H1 (cell line): ENCODE measurements around the gene RBM20. TPM values are rescaled to one million over a fixed set of nuclear protein-coding genes. Genes with fewer than 3 reads are reported as not detected.

ENCODE experiments used
- CTCF ChIA-PET: fragments of 300-600 bp; sonication (Branson Sonifier 250); formaldehyde crosslinking; loops from one replicate; lab custom pipeline; 2021; ENCODE audit not compliant: partially characterized antibody; lab: Charles Lee
- POLR2A ChIA-PET: fragments of 300-600 bp; sonication (Branson Sonifier 250); formaldehyde crosslinking; loops from one replicate; lab custom pipeline; 2021; ENCODE audit warnings: inconsistent platforms; ENCODE audit not compliant: partially characterized antibody; lab: Charles Lee
- DNase-seq, 2 experiments: peaks; one replicate each; pipeline versions ENCODE4 v3.0.0 to v3.0.0-alpha.2; 2010 to 2022; ENCODE audit warnings: low spot score in 2 of 2, low read depth in 1 of 2, mixed read lengths in 1 of 2
- FAIRE-seq: peaks from 2 replicates; lab custom pipeline; 2011; peaks lifted over from hg19 to GRCh38; lab: Jason Lieb, UNC
- H2AFZ ChIP-seq: 2 replicates; pipeline ENCODE4 v1.8.1; 2012; ENCODE audit warnings: low read length, inconsistent platforms
- H2AK5ac ChIP-seq: 2 replicates; pipeline ENCODE4 v1.6.1; 2013; ENCODE audit warnings: low read depth, low read length
- H2BK120ac ChIP-seq: replicated peaks from 2 replicates; pipeline ENCODE3; 2013; ENCODE audit warnings: low read depth, low read length, inconsistent platforms
- H2BK12ac ChIP-seq: 2 replicates; pipeline ENCODE4 v1.6.1; 2013; ENCODE audit warnings: low read depth, low read length
- H2BK15ac ChIP-seq: 2 replicates; pipeline ENCODE4 v1.6.1; 2013; ENCODE audit warnings: low read length
- H2BK20ac ChIP-seq: 2 replicates; pipeline ENCODE4 v1.6.1; 2013; ENCODE audit warnings: low read length
- H2BK5ac ChIP-seq: 2 replicates; pipeline ENCODE4 v1.6.1; 2013; ENCODE audit warnings: low read depth, low read length
- H3K14ac ChIP-seq: 2 replicates; pipeline ENCODE4 v1.6.1; 2013; ENCODE audit warnings: inconsistent platforms; ENCODE audit not compliant: insufficient read length
- H3K18ac ChIP-seq: 2 replicates; pipeline ENCODE4 v1.6.1; 2013; ENCODE audit warnings: low read length; ENCODE audit errors: extremely low read depth
- H3K23ac ChIP-seq: 2 replicates; pipeline ENCODE4 v1.6.1; 2013; ENCODE audit warnings: inconsistent platforms; ENCODE audit not compliant: insufficient read length
- H3K23me2 ChIP-seq: 2 replicates; pipeline ENCODE4 v1.6.1; 2013; ENCODE audit warnings: low read depth, low read length
- H3K27ac ChIP-seq: 2 replicates; pipeline ENCODE4 v1.6.1; 2011; ENCODE audit warnings: low read depth, low read length, inconsistent platforms
- H3K27me3 ChIP-seq, 4 experiments: replicated peaks in 1 of 4; 1 replicate in 1 of 4; 2 replicates in 3 of 4; pipeline versions ENCODE4 v1.6.1 to v1.8.1; 2011 to 2013; ENCODE audit warnings: low read length in 3 of 4, mild to moderate bottlenecking in 3 of 4, inconsistent platforms in 2 of 4, mixed read lengths in 2 of 4, moderate library complexity in 1 of 4; ENCODE audit not compliant: control insufficient read depth in 3 of 4, insufficient read depth in 3 of 4; ENCODE audit errors: extremely low read depth in 1 of 4
- H3K36me3 ChIP-seq, 4 experiments: 2 replicates each; pipeline versions ENCODE4 v1.6.1 to v1.8.1; 2011 to 2013; ENCODE audit warnings: mild to moderate bottlenecking in 4 of 4, low read length in 3 of 4, moderate library complexity in 2 of 4, control low read depth in 1 of 4, inconsistent platforms in 1 of 4; ENCODE audit not compliant: insufficient read depth in 4 of 4, control insufficient read depth in 2 of 4
- H3K4ac ChIP-seq: replicated peaks from 2 replicates; pipeline ENCODE3; 2013; ENCODE audit warnings: low read length, low read depth, mixed read lengths, inconsistent platforms; ENCODE audit not compliant: insufficient read length
- H3K4me1 ChIP-seq, 4 experiments: replicated peaks in 1 of 4; 1 replicate in 1 of 4; 2 replicates in 3 of 4; pipeline versions ENCODE4 v1.6.1 to v1.8.1; 2011 to 2013; ENCODE audit warnings: low read length in 3 of 4, inconsistent platforms in 2 of 4, mixed read lengths in 1 of 4; ENCODE audit not compliant: insufficient read depth in 4 of 4, control insufficient read depth in 3 of 4
- H3K4me2 ChIP-seq, 2 experiments: 2 replicates each; pipeline versions ENCODE4 v1.6.1 to v1.8.1; 2011 to 2013; ENCODE audit warnings: low read depth in 2 of 2, low read length in 2 of 2, control low read depth in 1 of 2, inconsistent platforms in 1 of 2, mild to moderate bottlenecking in 1 of 2; ENCODE audit not compliant: insufficient read depth in 1 of 2
- H3K4me3 ChIP-seq, 4 experiments: fragments of 200-600, 300-600 bp in 1 of 4; sonication (generic), shearing (Covaris generic), sonication (Bioruptor Twin) in 1 of 4; 2 replicates each; pipeline versions ENCODE4 v1.5.1 to v1.8.1; 2011 to 2016; ENCODE audit warnings: low read length in 4 of 4, low read depth in 3 of 4, control low read depth in 2 of 4, inconsistent platforms in 2 of 4, mild to moderate bottlenecking in 2 of 4, mixed read lengths in 1 of 4, moderate library complexity in 1 of 4; ENCODE audit not compliant: insufficient read depth in 2 of 4; ENCODE audit errors: extremely low read depth in 1 of 4
- H3K56ac ChIP-seq: replicated peaks from 2 replicates; pipeline ENCODE3; 2013; ENCODE audit warnings: low read depth, mild to moderate bottlenecking, mixed read lengths, low read length, inconsistent platforms; ENCODE audit not compliant: insufficient read length
- H3K79me1 ChIP-seq: 2 replicates; pipeline ENCODE4 v1.6.1; 2013; ENCODE audit warnings: low read depth, low read length, control low read depth
- H3K79me2 ChIP-seq, 2 experiments: 2 replicates each; pipeline versions ENCODE4 v1.6.1 to v1.8.1; 2012 to 2013; ENCODE audit warnings: low read length in 2 of 2, mild to moderate bottlenecking in 2 of 2, inconsistent platforms in 1 of 2; ENCODE audit not compliant: insufficient read depth in 2 of 2, control insufficient read depth in 1 of 2
- H3K9ac ChIP-seq, 4 experiments: replicated peaks in 1 of 4; 1 replicate in 1 of 4; 2 replicates in 3 of 4; pipeline versions ENCODE4 v1.6.1 to v1.8.1; 2011 to 2013; ENCODE audit warnings: low read depth in 3 of 4, low read length in 3 of 4, control low read depth in 2 of 4, mild to moderate bottlenecking in 2 of 4, moderate library complexity in 2 of 4, inconsistent platforms in 1 of 4; ENCODE audit errors: extremely low read depth in 1 of 4
- H3K9me3 ChIP-seq, 2 experiments: 2 replicates each; pipeline versions ENCODE4 v1.6.1 to v1.8.1; 2012 to 2013; ENCODE audit warnings: mild to moderate bottlenecking in 2 of 2, moderate library complexity in 2 of 2, control low read depth in 1 of 2, inconsistent platforms in 1 of 2, low read depth in 1 of 2, low read length in 1 of 2, mixed read lengths in 1 of 2; ENCODE audit not compliant: insufficient read depth in 2 of 2
- H4K20me1 ChIP-seq, 2 experiments: replicated peaks in 1 of 2; 2 replicates each; pipeline versions ENCODE3 to v1.8.1; 2011 to 2013; ENCODE audit warnings: inconsistent platforms in 2 of 2, low read length in 2 of 2, mild to moderate bottlenecking in 1 of 2; ENCODE audit not compliant: insufficient read depth in 2 of 2, control insufficient read depth in 1 of 2
- H4K5ac ChIP-seq: 2 replicates; pipeline ENCODE4 v1.6.1; 2013; ENCODE audit warnings: low read length, low read depth, mixed read lengths, inconsistent platforms; ENCODE audit not compliant: insufficient read length
- H4K8ac ChIP-seq: 2 replicates; pipeline ENCODE4 v1.8.0; 2013; ENCODE audit warnings: mild to moderate bottlenecking, moderate library complexity, low read length, inconsistent platforms; ENCODE audit not compliant: insufficient read depth; ENCODE audit errors: extremely low read depth
- H4K91ac ChIP-seq: replicated peaks from 2 replicates; pipeline ENCODE3; 2013; ENCODE audit warnings: low read length, mixed read lengths, inconsistent platforms; ENCODE audit not compliant: insufficient read length
- KDM5A ChIP-seq: fragments of 200-600 bp; IDR thresholded peaks from 2 replicates; pipeline ENCODE4 v1.7.1; 2012; ENCODE audit warnings: mild to moderate bottlenecking, low read length, inconsistent platforms, mixed read lengths
- MAFK ChIP-seq: IDR thresholded peaks from 2 replicates; pipeline ENCODE4 v1.6.1; 2012; ENCODE audit warnings: low read depth, mild to moderate bottlenecking, improper control_type of control experiment, low read length
- WGBS, 2 experiments: shearing (Covaris generic) in 1 of 2; methylation state at CpG; one replicate each; pipeline versions ENCODE4 v1.1.6 to v1.1.7; 2013 to 2015; ENCODE audit warnings: low lambda C conversion rate in 2 of 2, mixed read lengths in 2 of 2, inconsistent platforms in 1 of 2, low coverage in 1 of 2, missing lambda C conversion rate in 1 of 2; ENCODE audit not compliant: insufficient replicate concordance in 2 of 2, insufficient coverage in 1 of 2, insufficient read length in 1 of 2; ENCODE audit errors: extremely low coverage in 1 of 2, missing lambda C conversion rate in 1 of 2; 5-methylcytosine and 5-hydroxymethylcytosine counted together
- polyA plus RNA-seq, 7 experiments: library from polyadenylated mRNA; depleted of rRNA in 3 of 7; stranded (reverse) in 5 of 7; unstranded in 2 of 7; fragments of >200 nt in 5 of 7; fragments of 200-250 nt in 2 of 7; gene quantifications; 1 replicate in 5 of 7; 2 replicates in 1 of 7; 4 replicates in 1 of 7; pipeline versions ENCODE4 v1.2.1 to v1.2.3, GENCODE V29; 2011 to 2013; ENCODE audit warnings: missing spikeins in 2 of 7, mixed read lengths in 2 of 7
- total RNA-seq: library from RNA; stranded (reverse); fragmentation: NEBNext Ultra II Directional; extraction: Animal tissue kit (Norgen Biotek cat#: 25700); gene quantifications from 2 replicates; pipeline ENCODE4 v1.2.1, GENCODE V29; 2021

Gene RBM20
- total and polyA plus RNA-seq, 2 of the 8 experiments (the other 6 are each of a cell fraction or from before 2014, with no cell fraction given) = 0.05 to 0.63 TPM

GRCh38 chr10:110835841-110836240 lies 191.7 kb downstream of the RBM20 start:
- no peak overlapping the region for H3K18ac ChIP-seq
- FAIRE-seq (no peak), DNase-seq (no peak)
- no peak overlapping the region for H2BK5ac ChIP-seq
- no peak overlapping the region for H3K27ac ChIP-seq
- H3K27me3 ChIP-seq = no peaks in the 10 kb centered on the region
- CTCF ChIA-PET = interaction anchor here (1.0 to 3.3 kb wide), 4 partner anchors 10 to 58 kb away, joined by 3 to 10 read pairs (median 6); no protein-coding TSS in a partner anchor
- no peak overlapping the region for H2AK5ac ChIP-seq
- H4K20me1 ChIP-seq = no peaks in the 10 kb centered on the region
- H3K56ac ChIP-seq = no peak overlapping the region
- no peaks in the 10 kb centered on the region for H3K36me3 ChIP-seq
- H4K91ac ChIP-seq = no peak overlapping the region
- H4K8ac ChIP-seq = peak overlapping the region; percentile 23; the same call in 1 of the 2 replicates
- H3K9ac ChIP-seq = no peak overlapping the region
- POLR2A ChIA-PET = interaction anchor here (1.1 kb wide), 1 partner anchor 32 kb away, joined by 4 read pairs; no protein-coding TSS in a partner anchor
- H2BK15ac ChIP-seq = no peak overlapping the region
- H3K4ac ChIP-seq = no peak overlapping the region
- no peak overlapping the region for H2AFZ ChIP-seq
- H3K4me2 ChIP-seq = no peak overlapping the region
- no peak overlapping the region for H2BK120ac ChIP-seq
- no peak overlapping the region for H3K14ac ChIP-seq
- H3K4me1 ChIP-seq = peaks cover 0 to 10% (median 2%) of the 10 kb centered on the region in 4 experiments; a peak in 4 of 7 replicates
- H2BK20ac ChIP-seq = no peak overlapping the region
- no peaks in the 10 kb centered on the region for H3K23me2 ChIP-seq
- no peak overlapping the region for H4K5ac ChIP-seq
- no peaks in the 10 kb centered on the region for H3K9me3 ChIP-seq
- H3K79me1 ChIP-seq = no peaks in the 10 kb centered on the region
- no peaks in the 10 kb centered on the region for H3K79me2 ChIP-seq
- no peak overlapping the region for H3K4me3 ChIP-seq
- 94% methylated on average over 6 of the region's 7 CpGs; no CpG with 5 or more reads in 1 of the 2 experiments for WGBS, 2 experiments
- H2BK12ac ChIP-seq = 0 out of 2 replicates have a peak overlapping the region, but pooled peaks have one; percentile 39
- H3K23ac ChIP-seq = no peak overlapping the region
- TF ChIP-seq KDM5A (no peak), MAFK (no peak)
